IPS DF 4.7 (cell line): ENCODE results near the gene SLC13A2.
"Not testable (repeated sequence)": the region's sequence is repeated elsewhere in the genome, so short reads cannot be mapped to it uniquely, and the experiment has no call there.

Source experiments
- DNase-seq: peaks from one replicate; pipeline ENCODE4 v3.0.0-alpha.2; 2013; ENCODE audit warnings: low spot score; ENCODE audit errors: extremely low read depth

The SLC13A2 gene

GRCh38 chr17:28511858-28512461, 38.5 kb downstream of the SLC13A2 start:
- DNase-seq, result no peak

GRCh38 chr17:28513476-28513875, 40.0 kb downstream of the SLC13A2 start:
- DNase-seq, result no peak

GRCh38 chr17:28514561-28515002, 41.1 kb downstream of the SLC13A2 start:
- DNase-seq, result no peak

GRCh38 chr17:28515518-28515917, 42.1 kb downstream of the SLC13A2 start:
- no peak for DNase-seq

- DNase-seq, result no peak
Measured at GRCh38 chr17:28518132-28518531, 44.7 kb downstream of the SLC13A2 start.

GRCh38 chr17:28518578-28518977, 45.1 kb downstream of the SLC13A2 start:
- DNase-seq, result no peak

- DNase-seq, result no peak
Measured at GRCh38 chr17:28519236-28519635, 45.8 kb downstream of the SLC13A2 start.

GRCh38 chr17:28520687-28521086, 47.2 kb downstream of the SLC13A2 start:
- no peak for DNase-seq

GRCh38 chr17:28521311-28522085, 48.1 kb downstream of the SLC13A2 start:
- DNase-seq, result no peak

- not testable (repeated sequence) for DNase-seq
Measured at GRCh38 chr17:28522281-28522680, 48.8 kb downstream of the SLC13A2 start.

GRCh38 chr17:28523186-28523585, 49.7 kb downstream of the SLC13A2 start:
- DNase-seq, result no peak

- no peak for DNase-seq
Measured at GRCh38 chr17:28523876-28524275, 50.4 kb downstream of the SLC13A2 start.

GRCh38 chr17:28524476-28525424, 51.3 kb downstream of the SLC13A2 start:
- no peak for DNase-seq

- no peak for DNase-seq
Measured at GRCh38 chr17:28526381-28526780, 52.9 kb downstream of the SLC13A2 start.

GRCh38 chr17:28527181-28527681, 53.8 kb downstream of the SLC13A2 start:
- no peak for DNase-seq

GRCh38 chr17:28527859-28528258, 54.4 kb downstream of the SLC13A2 start:
- no peak for DNase-seq

GRCh38 chr17:28528327-28529012, 55.0 kb downstream of the SLC13A2 start:
- no peak for DNase-seq

GRCh38 chr17:28529013-28529400, 55.6 kb downstream of the SLC13A2 start:
- DNase-seq, result no peak

GRCh38 chr17:28530250-28530649, 56.8 kb downstream of the SLC13A2 start:
- DNase-seq, result no peak

GRCh38 chr17:28530926-28531325, 57.5 kb downstream of the SLC13A2 start:
- DNase-seq, result no peak
